GM12891 (cell line): ENCODE results near the gene RARB.

Experiments
- POLR2A ChIP-seq: IDR thresholded peaks from 2 replicates; pipeline ENCODE4 v1.6.1; 2011; ENCODE audit warnings: low read depth, low read length, control low read depth
- POLR2AphosphoS5 ChIP-seq: IDR thresholded peaks from 2 replicates; pipeline ENCODE4 v1.6.1; 2011; ENCODE audit warnings: low read depth, low read length, control low read depth
- TAF1 ChIP-seq: IDR thresholded peaks from 2 replicates; pipeline ENCODE4 v1.6.1; 2011; ENCODE audit warnings: low read depth, low read length, control low read depth

DNA sequence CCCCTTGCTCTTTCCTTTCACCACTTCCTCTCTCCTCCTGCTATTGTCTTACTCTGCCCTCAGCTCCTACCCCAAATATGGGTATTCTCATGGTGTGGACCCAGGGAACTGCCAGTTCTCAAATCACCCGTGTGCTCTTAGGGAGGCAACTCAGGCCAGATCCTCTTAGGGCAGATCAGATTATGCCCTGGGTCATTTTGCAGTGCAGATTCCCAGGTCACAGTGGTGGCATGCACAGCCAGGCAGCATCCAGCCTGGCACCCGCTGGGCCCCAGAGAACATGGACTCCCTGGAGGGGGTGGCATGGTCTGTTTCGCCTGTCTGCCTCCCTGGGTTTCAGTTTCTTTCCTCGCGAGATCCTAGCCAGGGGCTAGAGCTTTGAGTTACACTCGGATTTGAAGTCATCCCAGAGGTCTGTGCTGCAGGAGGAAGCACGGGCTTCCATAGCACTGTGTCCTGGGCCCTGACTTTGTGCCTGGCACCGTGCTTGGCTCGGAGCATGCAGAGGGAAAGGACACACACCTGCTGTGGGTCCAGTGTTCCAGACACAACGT is 140.5 kb downstream of the RARB start:
- no peak for TF ChIP-seq POLR2AphosphoS5
- TF ChIP-seq POLR2A, result no peak
- no peak for TF ChIP-seq TAF1
